Measurements from ENCODE around the gene CCR6.
A peak's percentile ranks its signal among the peaks of the same experiment; 100 is the strongest.
"Not testable (repeated sequence)": the region's sequence is repeated elsewhere in the genome, so short reads cannot be mapped to it uniquely, and the experiment has no call there.

CCR6 gene

DNA sequence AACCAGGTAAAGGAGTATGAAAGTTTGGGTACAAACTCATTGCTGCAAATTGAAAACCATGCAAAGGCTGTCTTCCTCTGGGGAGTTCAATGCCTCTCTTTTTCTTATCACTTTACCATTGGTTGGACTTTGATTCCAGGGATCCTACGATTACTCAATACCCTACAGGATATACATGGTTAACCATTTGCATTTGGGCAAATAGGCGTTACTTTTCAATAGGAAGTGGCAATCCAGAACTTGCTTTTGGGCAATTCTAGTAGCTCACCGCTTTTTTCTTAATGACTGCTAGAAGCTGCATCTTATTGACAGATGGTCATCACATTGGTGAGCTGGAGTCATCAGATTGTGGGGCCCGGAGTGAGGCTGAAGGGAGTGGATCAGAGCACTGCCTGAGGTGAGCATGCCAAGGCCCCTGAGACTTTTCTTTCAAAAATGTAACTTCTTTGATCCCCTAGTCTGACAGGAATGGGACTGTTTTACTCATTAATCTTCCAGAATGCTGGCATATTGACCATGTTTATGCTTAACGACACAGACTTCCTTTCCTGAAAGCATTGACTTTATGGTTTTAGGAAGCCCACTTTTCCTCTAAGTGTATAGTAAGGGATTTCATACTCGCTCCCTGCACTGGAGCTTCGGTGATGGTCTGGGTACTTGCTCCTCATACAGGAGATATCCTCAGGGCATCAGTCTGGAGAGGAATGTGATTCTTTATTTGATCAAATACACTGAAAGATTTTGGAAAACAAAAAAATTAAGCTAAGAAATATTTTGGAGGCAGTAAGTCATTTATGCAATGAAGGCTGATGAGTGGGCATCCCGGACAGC is at the start of gene CCR6:
Gene CCR6 (plus strand): TSS at position 270 of the 831 bp plus-strand sequence. CDS start 13,039 bp downstream, outside the sequence.
- no peak for DNase-seq (ENCODE audit: low read depth)

DNA sequence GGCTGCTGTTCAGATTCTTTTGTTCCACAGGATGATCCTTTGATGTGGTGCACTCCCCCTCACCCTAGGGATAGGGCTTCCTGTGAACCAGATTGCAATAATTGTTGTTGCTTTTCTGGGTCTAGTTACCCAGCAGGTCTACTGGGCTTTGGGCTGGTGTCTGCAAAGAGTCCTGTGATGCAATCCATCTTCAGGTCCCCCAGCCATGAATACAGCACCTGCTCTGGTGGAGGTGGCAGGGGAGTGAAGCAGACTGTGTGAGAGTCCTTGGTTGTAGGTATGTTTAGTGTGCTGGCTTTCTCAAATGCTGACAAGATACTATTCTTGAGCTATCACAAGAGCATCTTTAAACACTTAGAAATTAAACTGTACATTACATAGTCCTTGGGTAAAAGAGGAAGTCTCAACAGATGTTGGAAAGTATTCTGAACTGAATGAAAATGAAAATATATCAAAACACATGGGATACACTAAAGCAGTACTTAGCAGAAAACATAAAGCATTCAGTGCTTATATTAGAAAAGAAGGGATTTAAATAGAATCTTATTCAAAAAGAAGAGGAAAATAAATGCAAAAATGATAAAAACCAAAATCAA is 49.1 kb upstream of the CCR6 start:
- DNase-seq (ENCODE audit: low read depth), result no peak

DNA sequence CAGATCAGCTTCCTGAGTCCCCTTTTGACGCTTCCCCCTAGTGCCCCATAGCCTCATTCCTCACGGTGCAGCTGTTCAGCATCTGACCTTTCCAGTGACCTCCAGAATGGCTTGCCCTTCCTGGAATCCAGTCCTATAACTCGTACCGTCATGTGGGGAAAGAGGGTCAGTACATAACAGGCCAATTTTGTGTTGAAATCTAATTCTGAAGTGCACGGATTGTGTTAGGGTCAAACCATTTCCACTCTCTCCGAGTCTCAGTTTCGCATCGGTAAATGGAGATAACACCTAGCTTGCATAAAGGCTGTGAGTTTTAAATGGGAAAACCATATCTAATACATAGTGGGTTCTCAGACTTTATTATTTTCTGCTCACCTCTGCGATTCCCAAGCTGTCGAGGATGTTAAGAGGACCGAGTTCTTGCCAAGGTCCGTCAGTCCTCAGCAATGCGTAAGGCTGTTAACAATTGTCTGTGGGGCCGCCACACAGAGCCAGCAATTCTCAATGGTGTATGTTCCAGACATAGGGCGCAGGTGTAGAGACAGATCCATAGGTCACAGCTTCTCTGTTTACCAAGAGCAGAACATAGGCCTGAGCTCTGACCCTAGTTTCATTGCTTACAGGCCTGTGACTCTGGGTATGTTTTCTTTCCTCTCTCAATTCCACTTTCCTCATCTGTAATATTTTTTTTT is 45.5 kb upstream of the CCR6 start:
- no peak for DNase-seq (ENCODE audit: low read depth)

DNA sequence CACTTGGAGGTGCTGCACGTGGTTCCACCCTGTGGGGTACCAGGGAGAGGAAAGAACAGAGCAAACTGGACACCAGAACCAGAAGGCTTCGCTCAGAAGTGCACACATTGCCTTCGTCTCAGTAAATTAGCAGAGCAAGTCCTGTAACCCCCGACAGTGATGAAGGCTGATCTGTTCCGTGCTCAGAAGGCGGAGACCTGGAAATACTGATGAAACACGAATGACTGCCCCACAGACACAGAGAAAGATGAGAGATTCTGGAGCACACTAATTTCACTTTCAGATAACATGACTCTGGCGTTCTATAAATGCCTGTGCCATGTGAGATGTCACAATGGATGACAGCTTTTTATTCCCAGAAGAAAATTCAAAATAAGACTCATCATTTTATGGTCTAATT is 44.2 kb upstream of the CCR6 start:
- DNase-seq (ENCODE audit: low read depth), result no peak

DNA sequence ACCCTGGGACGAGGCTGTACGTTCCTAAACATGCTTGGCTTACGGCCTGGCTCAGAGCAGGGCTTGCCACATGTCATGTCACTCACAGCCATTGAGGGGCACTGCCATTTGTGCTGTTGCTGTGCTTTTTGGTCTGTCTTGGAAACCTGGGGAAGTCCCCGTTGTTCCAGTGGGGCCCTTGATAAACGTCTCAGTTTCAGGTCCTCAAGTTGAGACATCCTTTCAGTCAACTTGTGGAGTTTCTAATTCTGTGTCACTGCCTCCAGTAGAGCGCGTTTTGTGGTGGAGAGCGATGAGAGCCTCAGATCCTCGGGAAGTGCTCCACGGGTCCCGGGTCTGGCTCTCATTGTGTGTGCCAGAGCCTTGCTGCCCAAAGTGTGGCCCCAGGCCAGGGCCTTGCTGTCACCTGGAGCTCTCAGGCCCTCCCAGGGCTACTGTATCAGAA is 43.0 kb upstream of the CCR6 start:
- DNase-seq (ENCODE audit: low read depth), result no peak

DNA sequence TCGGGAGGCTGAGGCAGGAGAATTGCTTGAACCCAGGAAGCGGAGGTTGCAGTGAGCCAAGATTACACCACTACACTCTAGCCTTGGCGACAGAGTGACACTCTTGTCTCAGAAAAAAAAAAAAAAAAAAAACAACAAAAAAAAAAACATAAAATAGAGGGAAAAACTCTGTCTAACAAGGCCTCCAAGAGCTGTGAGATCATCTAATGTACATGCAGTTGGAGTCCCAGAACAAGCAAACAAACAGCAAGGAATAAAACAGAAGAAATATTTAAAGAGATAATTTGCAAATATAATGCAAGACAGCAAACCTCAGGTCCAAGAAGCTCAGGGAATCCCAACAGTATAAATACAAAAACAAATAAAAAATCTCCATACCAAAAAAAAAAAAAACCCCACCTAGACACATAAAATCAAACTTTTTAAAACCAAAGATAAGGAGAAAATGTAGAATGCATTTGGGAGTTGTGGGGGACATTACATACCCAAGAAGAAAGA is 35.0 kb upstream of the CCR6 start:
- DNase-seq (ENCODE audit: low read depth), result no peak

DNA sequence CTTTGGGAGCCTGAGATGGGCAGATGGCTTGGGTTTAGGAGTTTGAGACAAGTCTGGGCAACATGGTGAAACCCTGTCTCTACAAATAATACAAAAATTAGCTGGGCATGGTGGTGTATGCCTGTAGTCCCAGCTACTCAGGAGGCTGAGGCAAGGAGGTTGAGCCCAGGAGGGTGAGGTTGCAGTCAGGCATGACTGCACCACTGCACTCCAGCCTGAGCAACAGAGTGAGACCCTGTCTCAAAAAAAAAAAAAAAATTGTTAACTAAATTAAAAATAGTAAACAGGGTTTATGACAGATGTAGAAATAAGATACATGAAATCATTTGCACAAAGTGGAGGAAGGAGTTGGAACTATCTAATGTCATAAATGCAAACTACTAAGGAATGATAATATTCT is 34.2 kb upstream of the CCR6 start:
- not testable (repeated sequence) for DNase-seq (ENCODE audit: low read depth)

DNA sequence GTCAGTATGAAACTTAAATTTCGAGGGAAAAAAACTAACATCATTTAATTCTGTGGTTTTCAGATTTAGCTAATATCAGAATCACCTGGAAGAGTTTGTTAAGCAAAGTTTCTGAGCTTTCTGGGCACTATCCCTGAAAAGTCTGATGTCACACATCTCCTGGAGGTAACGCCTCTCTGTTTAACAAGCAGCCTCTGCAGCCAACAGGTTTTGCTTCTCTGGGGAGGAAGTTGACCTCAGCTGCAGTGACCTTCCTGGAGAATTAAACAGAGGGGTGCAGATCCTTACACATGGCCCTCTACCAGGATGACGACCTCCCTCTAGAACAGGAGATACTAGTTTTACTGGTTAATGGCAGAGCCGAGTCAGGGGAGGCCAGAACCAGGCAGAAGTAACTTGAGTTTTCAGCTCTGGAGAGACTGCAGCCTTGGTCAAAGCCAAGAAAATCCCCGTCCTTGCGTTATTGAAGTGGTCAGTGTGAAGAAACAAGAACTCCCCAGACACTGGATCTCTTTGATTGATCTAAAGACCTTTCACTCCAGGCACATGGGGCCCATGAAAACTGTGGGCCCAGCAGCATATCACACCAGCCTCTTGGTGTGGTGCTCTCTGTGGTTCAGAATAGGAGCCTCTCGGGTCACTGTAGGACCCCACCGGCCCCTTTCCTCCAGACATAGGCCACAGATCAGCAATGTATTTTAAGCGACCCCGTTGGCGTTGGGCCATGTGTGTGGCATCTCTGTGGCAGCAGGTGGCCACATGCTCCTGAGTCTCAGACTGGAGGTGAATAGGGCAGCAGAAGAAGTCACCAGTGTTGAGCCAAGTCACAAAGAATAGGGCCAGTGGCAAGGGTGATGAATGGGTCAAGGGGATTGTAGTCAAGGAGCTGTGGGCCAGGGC is 33.4 kb upstream of the CCR6 start:
- DNase-seq (ENCODE audit: low read depth), result no peak

DNA sequence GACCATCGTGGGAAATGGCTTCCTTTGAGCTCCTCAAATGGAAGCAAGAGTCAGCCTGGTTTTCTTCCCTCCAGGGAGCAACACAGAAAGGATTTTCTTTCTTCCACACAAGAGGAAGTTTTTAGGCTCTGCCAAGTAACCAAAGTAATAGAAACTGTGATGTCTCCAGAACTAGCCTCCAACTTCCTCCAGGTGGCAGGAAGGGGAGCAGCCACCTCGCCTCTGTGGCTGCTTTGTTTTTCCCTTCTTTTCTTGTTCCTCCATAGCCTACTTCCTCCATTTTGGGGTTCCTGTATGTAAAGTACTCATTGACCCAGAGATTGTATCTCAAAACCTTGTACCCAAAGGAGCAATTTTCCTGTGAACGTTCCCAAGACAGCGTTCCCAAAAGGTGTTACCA is 32.7 kb upstream of the CCR6 start:
- DNase-seq (ENCODE audit: low read depth), result no peak

DNA sequence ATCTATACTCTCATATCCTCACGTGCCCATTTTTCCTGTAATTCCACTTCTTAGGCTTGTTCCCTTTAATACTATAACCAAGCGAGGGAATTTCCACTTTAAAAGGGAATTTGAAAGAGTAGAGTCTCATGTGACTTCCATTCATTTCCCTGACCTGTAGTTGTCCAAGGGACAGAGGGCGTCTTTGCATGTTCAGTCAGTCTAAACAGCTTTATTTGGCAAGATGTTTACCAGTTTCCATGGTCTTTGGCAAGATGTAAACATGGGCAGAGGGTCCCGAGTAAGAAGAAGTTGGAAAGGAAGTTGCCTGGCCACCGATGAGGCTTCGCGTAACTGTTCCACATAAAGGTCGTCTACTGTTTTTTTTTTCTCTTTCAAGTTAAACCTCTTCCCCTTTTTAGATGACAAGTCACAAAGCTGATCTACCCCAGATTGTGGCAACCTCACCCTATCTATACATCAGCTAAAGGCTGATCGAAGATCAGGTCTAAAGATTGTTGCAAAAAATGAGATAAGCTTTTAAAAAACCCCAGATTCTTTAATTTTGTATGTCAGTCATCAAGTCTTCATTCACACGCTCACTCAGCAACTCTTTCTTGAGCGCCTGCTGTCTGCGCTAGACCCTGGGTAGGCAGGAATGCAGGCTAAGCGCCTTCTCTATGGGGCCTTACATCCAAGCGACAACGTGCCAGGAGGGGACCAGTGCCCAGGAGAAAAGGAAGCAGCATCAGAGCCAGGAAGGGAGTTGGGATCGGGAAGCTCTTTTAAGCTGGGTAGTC is 31.7 kb upstream of the CCR6 start:
- no peak for DNase-seq (ENCODE audit: low read depth)

DNA sequence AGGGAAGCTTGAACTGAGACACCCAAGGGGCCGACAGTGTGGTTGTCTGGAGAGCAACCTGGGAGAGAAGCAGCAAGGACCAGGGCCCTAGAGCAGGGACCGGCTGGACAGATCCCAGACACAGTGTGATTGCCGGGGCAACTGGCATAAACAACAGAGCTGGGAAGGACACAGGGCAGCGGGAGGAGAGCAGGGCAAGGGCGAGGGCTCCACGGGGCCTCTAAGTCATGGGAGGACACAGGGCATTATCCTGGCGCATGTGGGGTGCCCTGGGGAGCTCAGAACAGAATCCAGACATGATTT is 31.1 kb upstream of the CCR6 start:
- DNase-seq (ENCODE audit: low read depth), result no peak

DNA sequence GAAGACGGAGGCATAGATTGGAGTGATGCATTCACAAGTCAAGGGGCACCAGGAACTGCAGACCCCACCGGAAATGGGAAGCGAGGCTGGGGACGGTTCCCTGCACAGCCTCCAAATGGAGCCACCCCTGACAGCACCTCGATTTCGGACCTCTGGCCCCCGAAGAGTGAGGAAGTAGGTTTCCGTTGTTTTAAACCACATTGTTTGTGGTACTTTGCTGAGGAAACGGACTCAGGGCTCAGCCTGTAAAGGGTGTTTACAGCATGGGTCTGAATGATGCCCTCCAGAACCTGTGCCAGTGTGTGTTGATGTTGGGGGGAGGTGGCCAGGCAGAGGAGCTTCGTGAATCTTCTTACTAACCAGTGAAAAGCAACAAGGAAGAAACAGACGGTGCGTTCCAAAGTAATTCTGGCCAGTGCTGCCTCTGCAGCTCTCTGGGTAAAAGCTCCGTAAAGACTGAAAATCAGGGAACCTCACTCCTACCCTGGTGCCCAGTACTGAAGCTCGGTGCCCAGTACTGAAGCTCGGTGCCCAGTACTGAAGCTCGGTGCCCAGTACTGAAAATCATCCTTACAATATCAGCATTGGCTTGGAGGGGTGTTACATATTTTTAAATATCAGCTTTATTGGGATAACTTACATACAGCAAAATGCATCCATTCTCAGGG is 30.1 kb upstream of the CCR6 start:
- DNase-seq (ENCODE audit: low read depth), result no peak

DNA sequence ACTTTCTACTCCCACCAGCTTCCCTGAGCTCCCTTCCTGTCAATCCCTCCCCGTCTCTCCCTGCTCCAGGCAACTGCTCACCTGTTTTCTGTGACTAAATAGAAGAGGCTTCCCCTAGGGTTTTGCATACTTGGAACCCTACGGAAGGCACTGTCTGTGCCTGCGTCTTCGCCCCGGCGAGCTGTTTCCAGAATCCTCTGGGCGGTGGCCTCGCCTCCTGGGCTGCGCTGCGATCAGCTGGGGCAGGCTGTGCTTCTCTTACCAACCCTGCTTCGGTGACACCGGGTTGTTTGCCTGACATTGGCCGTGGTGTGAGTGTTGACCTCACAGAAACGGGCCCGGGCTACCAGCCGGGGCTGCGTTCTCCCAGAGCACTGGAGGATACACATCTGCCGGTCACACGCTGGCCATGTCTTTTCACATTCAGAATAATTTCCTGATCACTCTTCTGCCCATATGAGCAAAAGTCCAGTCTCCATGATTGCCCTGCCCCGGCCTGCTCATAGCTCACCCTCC is 29.4 kb upstream of the CCR6 start:
- DNase-seq (ENCODE audit: low read depth), result no peak

DNA sequence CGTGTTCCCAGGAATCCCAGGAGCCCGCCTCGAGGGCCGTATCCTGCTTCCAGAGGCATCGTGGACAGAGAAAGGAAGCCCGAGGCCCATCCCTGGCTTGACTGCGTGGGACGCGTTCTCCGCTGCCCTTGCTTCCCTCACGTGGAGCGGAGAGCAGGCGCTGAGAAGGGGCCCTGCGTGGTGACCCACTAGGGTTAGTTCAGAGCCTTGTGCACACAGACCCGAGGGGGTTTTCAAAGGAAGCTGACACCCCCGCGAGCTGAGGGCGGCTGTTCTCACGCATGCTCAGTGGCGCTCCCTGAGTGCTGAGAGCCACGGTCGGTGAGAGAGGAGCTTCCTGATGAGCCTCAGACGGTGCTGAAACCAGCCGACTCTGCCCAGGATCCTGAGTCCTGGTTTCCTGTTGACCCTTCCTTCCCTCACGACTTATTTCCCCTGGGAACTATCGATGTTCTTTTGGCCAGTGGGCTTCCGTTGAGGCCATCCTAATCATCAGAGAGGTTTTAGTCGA is 28.9 kb upstream of the CCR6 start:
- DNase-seq (ENCODE audit: low read depth), result peak; percentile 45

DNA sequence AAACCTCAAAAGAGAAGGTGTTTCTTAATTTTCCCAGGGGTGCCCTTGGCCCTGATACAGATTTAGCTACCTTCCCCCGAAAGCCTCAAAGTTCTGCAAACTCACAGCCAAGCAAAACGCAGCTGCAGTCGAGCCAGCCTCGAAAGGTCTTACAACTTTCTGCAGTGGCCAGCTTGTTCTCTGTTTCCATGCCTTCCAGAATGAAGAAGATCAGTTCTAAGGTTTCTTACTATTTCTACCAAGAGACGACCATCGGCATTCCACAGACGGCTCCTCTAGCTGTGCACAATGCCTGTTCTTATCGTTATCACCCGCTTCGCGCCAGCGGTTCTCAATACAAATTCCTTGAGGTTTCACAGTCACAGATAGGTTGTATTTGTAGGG is 28.5 kb upstream of the CCR6 start:
- no peak for DNase-seq (ENCODE audit: low read depth)

DNA sequence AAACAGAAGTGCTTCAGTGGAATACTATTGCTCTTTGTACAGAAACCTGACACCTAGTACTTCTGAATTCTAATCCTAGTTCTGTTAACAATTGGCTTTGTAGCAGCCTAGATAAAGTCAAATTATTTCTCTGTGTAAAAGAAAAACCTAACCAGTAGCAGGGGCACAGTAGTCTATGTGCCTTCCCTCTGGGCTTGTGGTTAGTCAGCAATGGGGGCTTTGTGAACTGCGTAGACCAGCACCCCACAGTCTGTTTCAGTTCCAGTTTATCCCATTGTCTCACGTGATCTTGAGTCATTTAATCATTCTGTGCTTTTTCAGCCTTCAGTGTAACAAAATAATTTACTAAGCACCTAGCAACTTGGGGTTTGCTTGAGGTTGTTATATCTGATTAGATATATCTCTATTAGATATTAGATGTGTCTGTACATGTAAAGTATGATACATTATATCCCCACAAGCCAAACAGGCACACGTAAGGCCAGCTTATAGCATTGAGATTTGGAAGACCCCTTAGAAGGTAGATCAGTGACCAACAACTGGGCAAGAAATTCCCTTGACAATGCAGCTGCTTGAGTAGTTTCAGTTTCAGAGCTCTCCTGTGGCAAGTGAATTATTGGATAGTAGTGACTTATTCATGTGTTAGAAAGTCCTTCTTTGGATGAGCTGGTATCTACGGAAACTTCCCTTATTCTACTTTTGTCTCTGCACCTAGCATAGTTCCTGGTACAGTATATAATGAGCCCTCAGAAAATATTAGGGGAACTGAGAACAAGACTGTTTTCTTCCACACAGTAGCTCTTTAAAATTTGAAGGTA is 27.9 kb upstream of the CCR6 start:
- DNase-seq (ENCODE audit: low read depth), result no peak

DNA sequence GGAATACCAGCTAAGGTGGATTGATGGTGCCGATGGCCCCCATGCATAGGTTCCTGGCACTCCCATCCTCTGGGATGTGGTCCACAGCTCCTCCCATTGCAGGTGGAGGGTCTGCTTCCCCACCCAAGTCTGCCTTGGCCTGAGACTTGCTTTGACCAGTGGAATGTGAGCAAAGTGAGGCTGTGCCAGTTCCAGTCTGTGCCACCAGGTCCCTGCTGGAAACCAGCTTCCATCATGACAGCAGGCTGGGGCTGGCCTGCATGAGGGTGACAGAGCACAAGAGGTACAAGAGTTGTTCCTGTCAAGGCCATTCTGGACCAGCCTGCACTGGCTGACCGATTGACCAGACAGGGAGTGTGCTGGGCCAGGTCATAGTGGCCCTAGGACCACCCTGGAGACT is 27.0 kb upstream of the CCR6 start:
- no peak for DNase-seq (ENCODE audit: low read depth)

DNA sequence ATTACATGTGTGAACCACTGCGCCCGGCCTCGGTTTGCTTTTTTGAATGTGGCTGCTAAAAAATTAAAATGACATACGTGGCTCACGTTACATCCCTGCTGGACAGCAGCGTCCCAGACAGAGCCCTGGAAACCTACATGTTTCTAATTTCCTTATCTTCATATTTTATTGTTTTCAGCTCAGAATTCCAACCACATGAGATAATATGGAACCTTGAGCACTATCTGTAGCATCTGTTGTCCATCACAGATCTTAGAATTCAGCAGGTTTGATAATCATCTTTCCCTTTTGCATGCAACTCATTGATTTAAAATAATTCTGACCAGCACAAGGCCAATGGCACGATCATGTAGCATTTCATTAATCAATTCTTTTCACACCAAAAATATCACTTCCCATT is 25.9 kb upstream of the CCR6 start:
- DNase-seq (ENCODE audit: low read depth), result no peak

DNA sequence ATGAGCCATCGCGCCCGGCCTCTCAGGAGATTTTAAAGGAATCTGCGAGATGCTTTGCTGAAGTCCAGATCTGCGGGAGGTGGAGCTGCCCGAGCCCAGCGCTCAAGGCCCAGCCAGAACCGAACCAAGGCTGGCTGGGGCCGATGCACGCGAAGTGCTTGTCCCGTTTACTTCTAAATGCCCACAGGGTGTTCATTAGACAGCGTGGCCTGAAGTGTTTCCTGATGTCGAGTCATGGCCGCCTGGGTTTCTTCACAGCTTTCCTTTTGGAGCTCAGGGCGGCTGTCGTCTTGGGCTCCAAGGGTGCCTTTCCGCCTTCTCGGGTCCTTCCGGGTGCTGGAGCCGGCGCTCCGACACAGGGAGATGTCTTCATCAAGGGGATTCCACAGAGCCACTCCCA is 25.1 kb upstream of the CCR6 start:
- DNase-seq (ENCODE audit: low read depth), result no peak

All from stimulated activated CD8-positive, alpha-beta memory T cell treated with anti-CD3 and anti-CD28 coated beads, Interleukin-7, amount 100 ng/mL, for 24 hours (primary cell).